Progenitor cell of endocrine pancreas (in vitro differentiated cells): ENCODE measurements around the gene NRXN3. TPM values are rescaled to one million over a fixed set of nuclear protein-coding genes. Genes with fewer than 3 reads are reported as not detected.

Source experiments
- DNase-seq: peaks from one replicate; pipeline ENCODE4 v3.0.0; 2021; ENCODE audit warnings: low spot score; ENCODE audit not compliant: unreplicated experiment
- H3K27ac Mint-ChIP-seq: 2 replicates; pipeline ENCODE4 v1.8.0; 2021; ENCODE audit warnings: mild to moderate bottlenecking, moderate library complexity, mixed read lengths
- H3K27me3 Mint-ChIP-seq: 2 replicates; pipeline ENCODE4 v1.8.0; 2021; ENCODE audit warnings: mixed read lengths
- H3K36me3 Mint-ChIP-seq: 2 replicates; pipeline ENCODE4 v1.8.0; 2022; ENCODE audit warnings: mixed read lengths; ENCODE audit not compliant: insufficient read depth
- H3K4me1 Mint-ChIP-seq: 2 replicates; pipeline ENCODE4 v1.8.0; 2021; ENCODE audit warnings: low read depth, mixed read lengths
- H3K4me3 Mint-ChIP-seq: 2 replicates; pipeline ENCODE4 v1.8.0; 2021; ENCODE audit warnings: low read depth, mild to moderate bottlenecking, moderate library complexity, mixed read lengths
- H3K9me3 Mint-ChIP-seq: 2 replicates; pipeline ENCODE4 v1.8.0; 2021; ENCODE audit warnings: low read depth, mixed read lengths
- CTCF ChIP-seq: fragments of 200-600 bp; sonication (generic); IDR thresholded peaks from one replicate; pipeline ENCODE4 v1.5.0; 2021; ENCODE audit warnings: antibody characterized with exemption, mild to moderate bottlenecking; ENCODE audit not compliant: unreplicated experiment
- total RNA-seq: library from RNA; stranded (reverse); gene quantifications from 2 replicates; pipeline ENCODE4 v1.2.1, GENCODE V29; 2021

Gene NRXN3
- total RNA-seq, 1 donor from 2014 or later = 22.1 TPM

GRCh38 chr14:78985668-78986381 is 815.7 kb downstream of the NRXN3 start:
- no peak for TF ChIP-seq CTCF
- no peak for DNase-seq
- no peak overlapping the region for H3K4me3 Mint-ChIP-seq
- H3K9me3 Mint-ChIP-seq = no peaks in the 10 kb centered on the region
- no peak overlapping the region for H3K27ac Mint-ChIP-seq
- H3K36me3 Mint-ChIP-seq = no peaks in the 10 kb centered on the region
- H3K4me1 Mint-ChIP-seq = no peaks in the 10 kb centered on the region
- peaks cover 14% of the 10 kb centered on the region for H3K27me3 Mint-ChIP-seq

- no peak for TF ChIP-seq CTCF
- H3K27ac Mint-ChIP-seq = no peak overlapping the region
- H3K4me3 Mint-ChIP-seq = no peak overlapping the region
- no peak for DNase-seq
- H3K9me3 Mint-ChIP-seq = no peaks in the 10 kb centered on the region
- H3K4me1 Mint-ChIP-seq = no peaks in the 10 kb centered on the region
- no peaks in the 10 kb centered on the region for H3K36me3 Mint-ChIP-seq
- H3K27me3 Mint-ChIP-seq = peaks cover 14% of the 10 kb centered on the region
Measured at GRCh38 chr14:78986989-78987388, 816.8 kb downstream of the NRXN3 start.

- no peak for DNase-seq
- H3K9me3 Mint-ChIP-seq = no peaks in the 10 kb centered on the region
- H3K4me3 Mint-ChIP-seq = no peak overlapping the region
- peaks cover 8% of the 10 kb centered on the region for H3K4me1 Mint-ChIP-seq
- no peaks in the 10 kb centered on the region for H3K36me3 Mint-ChIP-seq
- peaks cover 14% of the 10 kb centered on the region for H3K27me3 Mint-ChIP-seq
- TF ChIP-seq CTCF = no peak
- no peak overlapping the region for H3K27ac Mint-ChIP-seq
Measured at GRCh38 chr14:78989221-78989620, 819.0 kb downstream of the NRXN3 start.

- Mint-ChIP-seq H3K4me3 (no peak overlapping the region), H3K27ac (no peak overlapping the region), H3K27me3 (peaks cover 11% of the 10 kb centered on the region), H3K9me3 (no peaks in the 10 kb centered on the region), H3K4me1 (peaks cover 8% of the 10 kb centered on the region), H3K36me3 (no peaks in the 10 kb centered on the region)
- DNase-seq = no peak
- TF ChIP-seq CTCF = no peak
Measured at GRCh38 chr14:78992867-78993266, 822.7 kb downstream of the NRXN3 start.

- Mint-ChIP-seq H3K27me3 (peaks cover 9% of the 10 kb centered on the region), H3K4me1 (peaks cover 6% of the 10 kb centered on the region), H3K9me3 (no peaks in the 10 kb centered on the region), H3K36me3 (no peaks in the 10 kb centered on the region), H3K4me3 (no peak overlapping the region), H3K27ac (no peak overlapping the region)
- no peak for TF ChIP-seq CTCF
- DNase-seq = no peak
Measured at GRCh38 chr14:78997811-78998210, 827.6 kb downstream of the NRXN3 start.
